Activated T-helper 9 cell treated with anti-CD3 and anti-CD28 coated beads, Interleukin-2, amount 50 U/mL, for 16 hours (primary cell): Measurements from ENCODE around the gene GPR45.

Experiments used
- DNase-seq: peaks from one replicate; pipeline ENCODE4 v3.0.0-alpha.2; 2020; ENCODE audit warnings: low read depth

Gene GPR45

DNA sequence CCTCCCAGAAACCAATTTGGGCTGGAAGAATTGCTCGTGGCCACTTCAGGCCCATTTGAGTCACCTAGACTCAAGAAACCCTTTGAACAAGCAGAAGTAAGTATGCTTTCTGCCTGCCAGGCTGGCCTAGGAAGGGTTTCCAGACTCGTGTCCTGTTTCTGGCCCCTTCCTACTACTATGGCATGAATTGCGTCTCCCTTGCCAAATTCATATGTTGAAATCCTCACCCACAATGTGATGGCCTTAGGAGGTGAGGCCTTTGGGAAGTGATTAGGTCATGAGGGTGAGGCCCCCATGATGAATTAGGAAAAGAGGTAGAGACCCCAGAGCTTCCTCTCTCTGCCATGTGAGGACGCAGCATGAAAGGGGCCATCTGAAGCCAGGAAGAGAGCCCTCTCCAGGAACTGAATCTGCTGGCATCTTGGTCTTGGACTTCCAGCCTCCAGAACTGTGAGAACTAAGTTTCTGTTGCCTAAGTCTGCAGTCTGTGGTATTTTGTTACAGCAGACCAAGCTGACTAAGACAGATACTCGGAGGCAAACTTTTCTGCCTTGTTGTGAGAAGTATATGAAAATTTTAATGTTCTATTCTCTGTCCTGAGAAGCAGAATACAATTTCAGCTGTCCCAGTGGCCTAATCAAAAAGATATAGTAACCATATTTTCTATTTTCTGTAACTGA, 13.1 kb downstream of the GPR45 start:
- no peak for DNase-seq

DNA sequence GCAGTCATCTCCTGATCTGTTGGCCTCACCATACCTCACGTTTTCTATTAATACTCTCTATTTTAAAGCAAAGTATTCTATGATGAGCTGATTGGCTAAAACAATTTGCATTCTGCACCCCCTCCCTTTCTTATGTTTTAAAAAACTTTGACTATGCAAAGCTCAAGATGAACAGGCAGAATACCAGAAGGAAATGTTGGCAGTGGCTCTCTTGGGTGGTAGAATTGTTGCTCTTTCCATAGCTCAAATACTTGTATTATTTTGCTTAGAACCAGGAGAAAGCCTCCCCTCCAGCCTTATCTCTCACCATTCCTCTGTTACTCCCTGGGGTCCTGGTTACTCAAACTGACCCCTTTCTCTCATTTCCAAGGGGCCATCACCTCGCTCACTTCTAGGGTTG, 14.4 kb downstream of the GPR45 start:
- no peak for DNase-seq

DNA sequence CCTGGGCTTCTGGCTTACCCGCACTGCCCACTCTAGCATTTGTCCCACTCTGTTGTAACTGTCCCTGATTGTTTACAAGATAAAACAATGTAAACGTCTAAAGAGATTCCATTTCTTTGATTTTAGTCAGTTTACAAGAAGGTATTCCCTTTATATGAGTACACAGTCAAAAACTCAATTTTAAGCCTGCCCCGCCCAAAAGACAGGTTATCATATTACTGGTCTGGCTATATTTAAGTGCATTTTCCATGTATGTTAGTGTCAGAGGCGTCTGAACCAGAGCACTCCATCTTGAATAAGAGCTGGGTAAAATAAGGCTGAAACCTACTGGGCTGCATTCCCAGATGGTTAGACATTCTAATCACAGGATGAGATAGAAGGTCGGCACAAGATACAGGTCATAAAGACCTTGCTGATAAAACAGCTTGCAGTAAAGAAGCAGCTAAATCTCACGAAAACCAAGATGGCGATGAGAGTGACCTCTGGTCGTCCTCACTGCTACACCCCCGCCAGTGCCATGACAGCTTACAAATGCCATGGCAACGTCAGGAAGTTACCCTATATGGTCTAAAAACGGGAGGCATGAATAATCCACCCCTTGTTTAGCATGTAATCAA, 15.0 kb downstream of the GPR45 start:
- DNase-seq, result no peak

DNA sequence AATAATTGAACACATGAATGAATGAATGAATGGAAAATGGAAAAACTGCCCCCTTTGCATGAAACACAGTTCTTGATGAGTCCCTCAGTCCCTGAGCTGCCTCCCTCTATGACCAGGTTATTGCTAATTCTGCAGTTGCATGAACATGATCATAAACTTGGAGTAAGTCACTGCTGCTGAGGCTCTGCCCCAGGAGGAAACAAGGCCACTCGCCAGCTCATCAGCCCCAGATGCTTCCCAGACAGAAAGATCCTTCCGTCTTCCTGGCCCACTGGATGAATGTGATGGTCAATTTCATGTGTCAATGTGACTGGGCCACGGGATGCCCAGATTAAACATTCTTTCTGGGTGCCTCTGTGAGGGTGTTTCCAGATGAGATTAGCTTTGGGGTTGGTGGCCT, 16.4 kb downstream of the GPR45 start:
- DNase-seq, result no peak

DNA sequence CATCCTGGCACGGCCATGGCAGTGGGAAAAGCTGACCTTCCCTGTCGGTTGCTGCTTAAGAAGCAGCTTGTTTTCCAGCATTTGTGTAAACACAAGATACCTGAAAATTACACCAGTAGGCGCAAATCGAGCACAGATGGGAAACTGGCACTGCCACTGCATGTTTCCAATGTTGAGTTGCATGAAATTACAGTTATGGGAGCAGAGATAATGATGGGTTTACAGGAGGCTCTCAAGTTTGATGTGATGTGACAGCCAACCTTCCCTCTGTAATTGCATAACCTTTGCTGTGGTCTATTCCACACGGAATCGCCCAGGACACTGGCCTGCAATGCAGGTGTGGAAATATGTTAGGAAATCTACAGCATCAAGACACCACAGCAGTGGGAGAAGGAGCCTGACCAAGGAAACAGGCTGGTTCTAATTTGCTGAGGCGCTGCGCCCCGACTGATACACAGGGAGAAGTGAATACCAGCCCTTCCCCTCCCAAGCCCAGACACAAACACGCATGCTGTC, 17.4 kb downstream of the GPR45 start:
- DNase-seq, result no peak

DNA sequence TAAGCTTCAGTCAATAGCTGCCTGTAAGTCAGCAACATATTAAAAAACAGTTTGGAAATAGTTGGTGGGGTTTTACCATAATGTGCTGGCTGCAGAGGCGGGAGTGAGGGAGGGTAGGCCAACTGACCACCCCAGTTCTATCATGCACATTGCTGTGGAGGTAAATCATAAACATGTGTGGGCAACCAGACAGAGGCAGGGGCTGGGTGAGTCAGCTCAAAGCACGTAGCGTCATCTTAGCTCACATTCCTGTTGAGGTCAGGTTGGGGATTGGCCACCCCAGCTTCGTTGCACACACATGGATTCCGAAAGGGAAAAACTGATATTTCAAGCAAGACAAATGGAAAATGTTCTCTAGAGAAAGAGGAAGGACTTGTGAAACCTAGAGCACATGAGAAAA, 19.5 kb downstream of the GPR45 start:
- no peak for DNase-seq

DNA sequence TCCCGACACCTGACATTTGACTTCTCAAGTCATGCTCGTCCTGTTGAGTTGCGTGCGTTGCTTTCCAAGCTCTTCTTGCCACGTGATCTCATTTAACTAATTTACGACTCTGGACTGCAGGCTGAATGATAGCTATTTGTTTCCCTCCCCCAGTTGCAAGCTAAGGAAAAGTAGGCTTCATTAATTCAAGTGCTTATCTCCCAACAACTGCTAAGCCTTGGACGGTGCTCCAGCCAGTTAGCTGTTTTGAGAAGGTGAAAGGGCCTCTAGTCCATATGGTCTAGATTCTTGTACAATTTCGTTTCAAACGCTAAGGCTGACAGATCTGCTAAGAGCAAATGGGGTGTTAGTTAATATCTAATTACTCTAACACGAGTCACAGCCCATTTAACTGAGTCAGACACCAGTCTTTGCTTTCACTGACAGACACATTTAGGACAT, 21.1 kb downstream of the GPR45 start:
- no peak for DNase-seq

DNA sequence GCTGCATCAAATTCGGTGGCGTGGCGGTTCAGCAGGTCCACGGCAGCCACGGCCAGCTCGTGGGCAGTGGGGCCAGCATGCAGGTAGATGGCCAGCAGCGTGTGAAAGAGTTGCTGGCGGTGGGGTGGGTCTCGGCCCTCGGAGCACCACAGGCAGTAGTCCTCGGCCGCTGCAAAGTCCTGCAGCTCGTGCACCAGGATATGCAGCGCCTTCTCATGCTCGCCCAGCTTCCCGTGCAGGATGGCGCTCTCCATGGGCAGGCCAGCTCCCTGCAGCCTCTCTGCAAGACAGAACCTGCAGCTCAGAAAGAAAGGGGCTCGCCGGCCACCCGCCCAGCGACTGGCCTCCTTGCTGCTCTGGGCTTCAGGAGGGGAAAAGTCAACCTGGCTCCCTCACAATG, 27.9 kb downstream of the GPR45 start:
- DNase-seq, result no peak

DNA sequence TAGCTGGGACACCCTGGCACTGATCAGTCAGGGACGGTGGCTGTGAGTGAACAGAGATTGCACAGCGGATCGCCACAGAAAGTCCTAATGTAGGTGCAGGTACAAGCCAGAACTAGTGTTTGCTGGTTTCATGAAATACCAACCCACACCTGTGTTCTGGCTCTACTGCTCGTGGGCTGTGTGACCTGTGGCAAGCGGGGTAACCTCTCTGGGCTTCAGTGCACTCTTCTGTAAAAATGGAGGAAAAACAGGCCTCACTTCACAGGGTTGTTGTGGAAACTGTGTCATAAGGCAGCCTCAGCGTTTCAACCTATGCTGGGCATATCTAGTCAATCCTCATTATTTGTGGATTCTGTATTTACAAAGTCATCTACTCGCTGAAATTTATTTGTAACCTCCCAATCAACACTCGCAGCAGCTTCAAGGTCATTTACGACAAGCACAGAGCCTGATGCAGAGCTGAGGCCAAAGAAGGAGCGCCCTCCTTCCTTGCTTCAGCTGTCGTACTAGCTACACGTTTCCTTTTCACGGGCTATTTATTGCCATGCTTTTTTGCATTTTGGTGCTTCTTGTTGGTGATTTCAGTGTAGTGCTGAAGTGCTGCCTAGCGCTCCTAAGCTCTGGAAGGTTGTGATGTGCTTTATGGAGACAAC, 30.0 kb downstream of the GPR45 start:
- DNase-seq, result no peak

DNA sequence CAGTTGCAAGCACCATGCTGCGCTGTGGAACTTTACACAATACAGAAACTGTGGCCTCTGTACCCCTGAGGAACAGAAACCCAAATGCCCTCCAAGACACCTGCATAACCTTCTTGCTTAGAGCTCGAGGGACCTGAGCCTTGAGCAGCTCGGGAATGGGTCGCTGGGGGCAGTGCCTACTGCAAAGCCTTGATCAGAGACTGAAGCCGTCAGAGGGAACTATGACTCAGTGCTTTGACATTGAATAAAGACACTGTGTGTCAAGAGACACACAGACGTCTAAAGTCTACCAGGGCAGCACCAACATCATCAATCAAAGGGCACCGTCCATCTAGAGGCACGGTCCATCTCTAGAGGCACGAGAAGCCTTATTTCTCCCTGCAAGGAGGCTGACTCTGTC, 30.6 kb downstream of the GPR45 start:
- DNase-seq, result no peak

DNA sequence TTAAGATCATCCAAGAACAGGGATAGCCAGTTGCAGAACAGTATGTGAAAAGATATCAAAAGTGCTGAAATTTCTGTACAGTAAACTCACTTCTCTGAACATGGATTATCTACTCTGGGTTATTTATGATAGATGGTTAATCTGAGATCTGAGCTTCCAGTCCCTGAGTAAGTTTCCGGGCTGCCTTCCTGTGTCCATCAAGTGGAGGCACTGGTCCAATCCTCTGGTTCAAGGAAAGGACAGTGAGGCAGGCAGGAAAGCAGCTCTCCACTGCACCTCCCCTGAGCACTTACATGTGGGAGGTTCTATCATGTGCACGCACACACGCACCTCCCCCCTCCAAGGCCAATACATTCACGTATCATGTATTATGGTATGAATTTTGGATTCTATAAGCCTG, 32.5 kb downstream of the GPR45 start:
- no peak for DNase-seq

DNA sequence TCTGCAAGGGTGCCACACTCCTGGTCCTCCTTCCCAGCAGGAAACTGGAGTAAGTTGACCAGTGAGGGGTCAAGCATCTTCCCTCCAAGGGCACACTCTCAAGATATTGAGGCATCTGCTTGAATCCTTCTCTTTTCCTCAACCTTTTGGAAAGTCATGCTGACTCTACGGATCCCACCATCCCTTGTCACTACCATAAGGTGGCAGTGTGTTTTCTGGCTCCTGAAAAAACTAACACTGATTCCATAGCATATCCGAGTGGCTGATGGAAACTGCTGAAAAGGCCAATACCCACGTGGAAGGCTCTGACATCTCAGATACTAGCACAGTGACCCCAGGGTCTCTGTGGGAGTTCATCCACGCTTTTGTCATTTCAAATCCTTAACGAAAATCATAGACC, 37.1 kb downstream of the GPR45 start:
- DNase-seq, result no peak

DNA sequence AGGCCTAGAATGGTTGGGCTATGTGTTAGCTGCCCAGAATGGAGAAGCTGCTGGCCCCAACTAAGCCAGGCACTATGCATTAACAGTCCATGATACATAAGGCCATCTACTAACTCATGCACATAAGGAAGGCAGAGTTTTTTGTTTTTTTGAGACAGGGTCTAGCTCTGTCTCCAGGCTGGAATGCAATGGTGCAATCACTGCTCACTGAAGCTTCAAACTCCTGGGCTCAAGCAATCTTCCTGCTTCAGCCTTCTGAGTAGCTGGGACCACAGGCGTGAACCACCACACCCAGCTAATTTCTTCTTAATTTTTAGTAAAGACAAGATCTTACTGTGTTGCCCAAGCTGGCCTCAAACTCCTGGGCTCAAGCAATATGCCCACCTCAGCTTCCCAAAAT, 37.6 kb downstream of the GPR45 start:
- DNase-seq, result no peak

DNA sequence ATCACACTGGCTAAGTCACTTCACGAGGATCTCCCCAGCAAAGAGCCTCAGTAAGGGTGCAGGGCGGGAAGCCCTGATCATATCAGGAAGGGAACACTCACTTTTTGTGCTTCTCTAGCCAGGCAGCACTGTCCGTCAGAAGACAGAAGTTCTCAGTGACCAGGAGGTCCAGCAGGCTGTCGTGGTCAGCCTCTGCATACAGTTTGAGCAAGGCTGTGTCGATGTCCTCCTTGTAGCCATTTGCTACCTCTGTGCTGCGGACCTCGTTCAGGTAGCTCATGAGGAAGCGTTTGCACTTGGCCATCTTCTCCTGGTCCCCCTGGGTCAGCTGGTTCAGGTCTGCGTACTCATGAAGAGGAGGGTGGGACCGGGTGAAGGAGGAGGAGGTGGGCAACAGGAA, 38.7 kb downstream of the GPR45 start:
- DNase-seq, result no peak

DNA sequence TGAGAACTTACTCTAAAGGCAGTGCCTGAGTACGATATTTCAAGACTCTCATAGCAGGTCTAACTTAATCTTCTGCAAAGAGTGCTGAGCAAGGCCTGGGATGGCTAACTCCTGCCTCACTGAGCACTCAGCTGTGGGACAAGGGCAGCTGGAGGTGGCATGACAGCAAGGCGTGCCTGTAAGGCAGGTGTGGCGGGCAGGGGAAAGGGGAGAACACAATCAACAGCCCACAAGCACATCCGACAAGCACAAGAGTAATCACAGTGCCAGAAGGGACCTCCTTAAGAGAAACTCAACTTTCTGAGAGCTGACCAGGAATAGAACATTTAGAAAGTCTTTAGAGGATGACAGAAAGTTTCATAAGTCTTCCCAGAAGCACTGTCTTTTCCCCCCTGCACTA, 42.0 kb downstream of the GPR45 start:
- no peak for DNase-seq

DNA sequence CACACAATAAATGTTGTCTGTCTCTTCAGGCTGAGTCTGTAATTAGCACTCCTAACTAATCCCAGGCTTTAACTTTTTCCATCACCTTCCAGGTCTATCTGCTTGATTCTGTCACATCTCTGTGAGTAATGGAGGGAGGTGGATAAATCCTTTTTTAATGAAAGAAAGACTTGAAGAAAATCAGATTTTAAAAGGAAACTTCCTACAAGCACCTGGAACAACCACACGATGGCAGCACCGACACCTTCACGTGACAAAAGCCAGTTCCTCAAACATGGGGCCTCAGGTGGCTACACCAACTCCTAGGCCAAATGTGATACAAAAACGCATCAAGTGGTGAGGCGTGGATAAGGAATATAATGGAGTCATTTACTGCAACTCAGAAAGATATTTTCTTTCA, 46.1 kb downstream of the GPR45 start:
- DNase-seq, result no peak

DNA sequence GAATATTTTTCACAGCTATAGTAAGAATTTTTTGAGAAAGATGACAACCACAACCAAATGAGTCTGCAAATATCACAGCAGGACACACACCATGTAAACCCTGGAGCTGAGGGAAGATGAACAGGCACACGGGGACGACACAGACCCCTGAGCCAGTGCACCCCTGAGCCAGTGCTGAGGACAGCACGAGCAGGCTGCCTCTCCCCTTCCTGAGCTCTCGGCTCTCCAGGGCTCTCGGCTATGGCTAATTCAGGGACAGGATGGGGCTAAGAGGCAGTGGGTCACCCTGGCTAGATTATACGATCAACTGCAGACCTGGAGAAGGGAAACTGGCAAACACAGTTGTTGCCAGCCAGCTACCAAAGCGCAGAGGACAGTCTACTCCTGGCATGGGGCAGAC, 46.6 kb downstream of the GPR45 start:
- no peak for DNase-seq

DNA sequence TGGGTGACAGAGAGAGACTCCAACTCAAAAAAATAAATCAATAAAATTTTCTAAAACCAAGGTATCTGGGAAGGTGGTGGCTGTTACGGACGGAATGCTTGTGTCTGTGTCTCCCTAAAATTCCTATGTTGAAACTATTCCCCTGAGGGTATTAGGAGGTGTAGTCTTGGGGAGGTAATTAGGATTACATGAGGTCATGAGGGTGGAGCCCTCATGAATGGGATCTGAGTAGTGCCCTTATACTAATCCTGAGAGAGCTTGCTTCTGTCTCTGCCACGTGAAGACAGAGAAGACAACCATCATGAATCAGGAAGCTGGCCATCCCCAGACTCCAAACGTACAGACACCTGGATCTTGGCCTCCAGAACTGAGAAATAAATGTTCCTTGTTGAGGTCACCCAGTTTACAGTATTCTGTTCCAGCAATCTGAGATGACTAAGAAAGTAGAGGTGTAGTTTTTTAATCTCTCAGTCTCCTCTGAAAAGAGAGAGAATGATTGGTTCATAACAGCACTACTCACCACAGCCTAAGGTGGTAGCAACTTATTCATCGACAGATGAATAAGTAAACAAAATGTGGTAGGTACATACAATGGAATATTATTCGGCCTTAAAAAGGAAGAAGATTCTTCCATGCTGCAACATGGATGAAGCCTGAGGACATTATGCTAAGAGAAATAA, 49.6 kb downstream of the GPR45 start:
- no peak for DNase-seq

DNA sequence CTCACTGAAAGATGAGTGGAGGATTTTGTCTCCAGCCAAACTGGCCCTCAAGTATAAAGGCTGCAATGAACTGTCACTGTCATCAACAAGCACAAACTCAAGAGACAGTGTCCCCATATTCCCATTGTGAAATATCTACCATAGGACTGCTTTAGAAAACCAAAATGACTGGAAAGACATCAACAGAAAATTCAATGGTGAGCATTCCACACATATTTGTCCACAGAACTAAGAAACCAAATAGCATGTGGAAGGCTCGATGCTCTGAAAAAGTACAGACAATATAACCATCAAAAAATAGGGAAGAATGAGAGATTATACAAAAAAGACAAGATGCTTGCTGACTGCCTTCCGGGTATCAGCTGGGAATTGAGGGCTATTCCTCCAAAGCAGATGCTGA, 50.4 kb downstream of the GPR45 start:
- DNase-seq, result no peak
